Measurements from ENCODE around the gene IRGC.

Gene IRGC

DNA sequence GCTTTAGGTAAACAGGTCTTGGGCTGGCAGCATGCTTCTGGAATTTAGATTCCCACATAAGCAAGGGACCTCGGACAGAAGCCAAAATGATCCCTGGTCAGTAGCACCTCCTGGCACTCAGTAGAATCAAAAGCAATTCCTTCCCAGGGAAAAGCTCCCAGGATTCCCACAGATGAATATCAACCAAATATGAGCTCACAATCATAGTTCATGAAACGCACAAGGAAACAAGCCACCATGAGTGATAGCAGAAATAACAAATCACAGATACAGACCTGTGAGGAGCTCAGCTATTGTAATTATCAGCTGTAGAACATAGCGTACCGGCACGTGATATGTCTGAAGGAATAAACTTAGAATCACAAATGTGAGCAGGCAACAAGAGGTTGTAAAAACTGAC lies 24.1 kb upstream of the IRGC start:
- no peak for DNase-seq

DNA sequence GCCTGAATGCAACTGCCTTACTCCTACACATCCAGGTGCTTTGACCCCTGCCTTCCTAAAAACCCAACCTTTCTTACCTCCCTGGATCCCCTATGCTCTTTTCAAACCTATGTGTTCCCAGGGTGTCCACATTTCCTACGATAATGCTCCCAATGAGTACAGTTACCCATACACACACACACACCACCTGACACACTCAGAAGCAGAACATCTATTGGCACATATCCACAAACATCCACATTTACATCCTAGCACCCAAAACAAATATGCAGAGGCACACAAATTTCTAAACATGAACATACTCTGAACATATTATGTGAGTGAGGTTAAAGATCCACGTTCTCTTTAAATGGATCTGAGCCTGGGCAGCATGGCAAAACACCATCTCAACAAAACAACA lies 23.5 kb upstream of the IRGC start:
- DNase-seq, result no peak

DNA sequence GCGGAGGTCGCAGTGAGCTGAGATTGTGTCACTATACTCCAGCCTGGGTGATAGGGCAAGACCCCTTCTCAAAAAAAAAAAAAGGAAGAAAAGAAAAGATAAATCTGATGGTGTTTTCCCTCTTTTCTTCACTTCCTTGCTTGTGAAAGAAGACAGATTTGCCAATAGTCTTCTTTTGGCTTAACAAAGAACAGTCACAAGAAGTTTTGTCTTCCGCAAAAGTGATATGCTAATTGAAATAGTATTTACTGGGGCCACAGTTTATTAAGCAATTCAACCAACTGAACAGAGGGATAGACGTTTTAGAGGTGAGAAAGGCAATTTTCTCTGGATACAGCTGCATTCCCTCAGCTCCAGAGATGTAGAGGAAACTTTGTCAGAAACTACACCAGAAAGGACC lies 23.0 kb upstream of the IRGC start:
- DNase-seq, result no peak

DNA sequence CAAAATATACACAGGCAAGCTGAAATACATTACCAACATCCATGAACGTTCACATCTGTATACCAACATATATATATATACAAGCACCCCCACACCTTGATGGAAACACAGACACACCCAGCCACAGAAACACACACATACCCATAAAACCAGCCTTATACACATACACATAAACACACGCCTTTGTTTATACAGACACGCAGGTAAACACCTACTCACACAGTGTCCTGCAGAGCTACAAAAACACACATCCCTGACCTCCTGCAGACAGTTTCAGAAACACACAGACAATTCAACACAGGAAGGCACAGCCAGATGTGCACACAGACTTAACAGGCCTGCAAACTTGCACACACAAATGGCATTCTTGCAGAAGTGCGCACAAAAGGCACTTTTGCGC lies 21.3 kb upstream of the IRGC start:
- no peak for DNase-seq

DNA sequence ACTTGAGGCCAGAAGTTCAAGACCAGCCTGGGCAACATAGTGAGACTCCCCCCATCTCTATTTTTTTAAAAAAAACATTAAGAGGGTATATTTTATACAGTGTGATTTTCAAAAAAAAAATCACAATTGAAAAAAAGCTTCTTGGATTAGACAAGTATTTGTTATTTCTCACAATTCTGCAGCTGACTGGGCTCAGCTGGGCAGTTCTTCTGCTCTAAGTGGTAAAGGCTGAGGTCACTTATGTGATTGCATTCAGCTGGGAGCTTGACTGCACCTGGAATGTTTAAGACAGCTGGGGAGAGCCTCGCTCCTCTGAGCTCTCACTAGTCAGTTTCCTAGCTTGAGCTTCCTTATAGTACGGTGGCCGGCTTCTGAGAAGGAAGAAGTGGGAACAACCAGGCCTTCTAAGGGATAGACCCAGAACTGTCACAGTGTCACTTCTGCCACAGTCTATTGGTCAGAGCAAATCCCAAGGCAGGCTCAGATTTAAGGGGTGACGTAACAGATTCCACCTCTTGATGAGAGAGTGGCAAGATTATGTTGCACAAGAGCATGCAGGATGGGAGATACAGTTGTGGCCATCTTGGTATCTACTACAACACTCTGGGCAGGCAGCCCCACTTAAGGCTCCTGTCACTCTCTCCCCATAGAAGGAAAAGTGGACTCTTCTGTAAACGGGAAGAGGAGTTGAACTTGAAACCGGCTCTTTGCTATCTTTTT lies 19.7 kb upstream of the IRGC start:
- DNase-seq, result no peak

DNA sequence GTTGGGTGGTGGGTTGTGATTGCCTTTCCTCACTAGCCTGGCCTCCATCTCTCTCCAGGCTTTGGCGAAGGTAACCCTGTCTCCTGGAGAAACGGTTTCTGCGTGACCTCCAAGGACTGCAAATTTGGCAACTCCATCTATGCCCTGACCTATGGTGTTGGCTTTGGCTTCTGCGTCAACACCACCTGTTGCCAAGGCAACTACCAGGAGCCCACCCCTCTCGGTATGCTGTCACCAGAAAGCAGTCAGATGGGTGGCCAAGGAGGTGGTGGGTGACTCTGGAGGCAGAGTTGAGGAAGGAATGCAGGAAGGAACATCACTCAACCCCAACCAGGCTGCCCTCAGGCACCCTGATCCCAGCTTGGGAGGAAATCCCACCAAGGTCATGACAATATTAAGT lies 18.6 kb upstream of the IRGC start:
- no peak for DNase-seq

DNA sequence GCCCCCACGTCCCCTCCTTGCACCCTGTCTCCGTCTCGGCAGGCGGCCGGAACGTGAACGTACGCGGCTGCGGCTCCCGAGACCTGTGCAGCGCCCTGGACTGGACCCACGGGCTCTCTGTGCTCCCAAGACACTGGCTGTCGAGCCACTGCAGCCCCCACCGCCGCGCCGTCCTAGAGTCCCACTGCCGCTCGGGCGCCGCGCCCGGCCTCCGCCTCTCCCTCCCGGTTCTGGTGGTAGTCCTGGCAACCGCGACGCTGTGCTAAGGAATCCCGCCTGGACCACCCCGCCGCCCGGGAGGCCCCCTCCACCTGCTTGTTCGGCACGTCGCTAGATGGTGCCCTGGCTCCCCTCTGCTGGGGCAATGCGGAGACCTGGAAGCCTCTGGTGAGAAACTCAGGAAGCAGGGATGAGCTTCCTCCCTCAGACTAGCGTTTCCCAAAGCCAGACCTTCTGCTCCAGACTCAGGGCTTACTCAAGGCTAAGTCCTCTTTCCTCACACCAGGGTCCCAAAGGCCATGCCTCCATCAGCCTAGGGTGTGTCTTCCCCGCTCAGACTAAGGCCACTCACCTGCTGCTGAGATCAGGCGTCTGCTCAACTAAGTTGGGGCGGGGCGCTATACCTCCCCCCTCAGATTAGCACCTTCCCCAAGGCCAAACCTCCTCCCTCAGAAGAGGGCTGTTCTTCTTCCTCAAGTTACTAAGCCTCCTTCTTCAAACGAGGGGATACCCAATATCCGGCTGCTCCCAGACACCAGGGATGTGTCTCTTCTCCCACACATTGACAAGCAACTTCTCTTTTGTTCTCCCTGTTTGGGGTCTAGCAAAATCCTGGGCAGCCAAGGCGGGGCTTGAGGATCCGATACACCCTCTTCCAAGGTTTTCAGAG lies 16.1 kb upstream of the IRGC start:
- no peak for DNase-seq

DNA sequence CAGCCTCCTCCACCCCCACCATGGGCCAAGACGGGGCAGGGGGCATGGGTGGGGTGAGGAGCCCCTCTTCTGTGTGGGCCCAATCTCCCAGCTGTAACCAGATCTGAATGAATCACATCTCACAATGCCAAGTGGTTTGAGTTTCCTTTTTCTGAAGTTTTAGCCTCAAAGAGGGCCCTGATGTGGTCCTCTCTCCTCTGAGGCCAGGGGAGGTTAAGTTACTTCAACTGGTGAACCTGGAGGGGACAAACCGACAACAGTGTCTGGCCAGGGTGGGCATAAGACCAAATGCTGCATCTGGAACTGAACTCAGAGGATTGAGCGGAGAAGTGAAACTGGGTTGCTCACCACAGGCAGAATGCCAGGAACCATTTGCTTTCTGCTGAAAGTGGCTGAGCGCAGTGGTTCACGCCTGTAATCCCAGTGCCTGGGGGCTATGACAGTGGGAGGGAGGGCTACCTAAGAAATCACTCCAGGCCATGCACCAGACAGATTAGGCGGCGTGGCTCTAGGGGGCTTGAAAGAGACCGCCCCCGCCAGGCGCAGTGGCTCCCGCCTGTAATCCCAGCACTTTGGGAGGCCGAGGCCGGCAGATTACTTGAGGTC lies 15.4 kb upstream of the IRGC start:
- DNase-seq, result no peak

DNA sequence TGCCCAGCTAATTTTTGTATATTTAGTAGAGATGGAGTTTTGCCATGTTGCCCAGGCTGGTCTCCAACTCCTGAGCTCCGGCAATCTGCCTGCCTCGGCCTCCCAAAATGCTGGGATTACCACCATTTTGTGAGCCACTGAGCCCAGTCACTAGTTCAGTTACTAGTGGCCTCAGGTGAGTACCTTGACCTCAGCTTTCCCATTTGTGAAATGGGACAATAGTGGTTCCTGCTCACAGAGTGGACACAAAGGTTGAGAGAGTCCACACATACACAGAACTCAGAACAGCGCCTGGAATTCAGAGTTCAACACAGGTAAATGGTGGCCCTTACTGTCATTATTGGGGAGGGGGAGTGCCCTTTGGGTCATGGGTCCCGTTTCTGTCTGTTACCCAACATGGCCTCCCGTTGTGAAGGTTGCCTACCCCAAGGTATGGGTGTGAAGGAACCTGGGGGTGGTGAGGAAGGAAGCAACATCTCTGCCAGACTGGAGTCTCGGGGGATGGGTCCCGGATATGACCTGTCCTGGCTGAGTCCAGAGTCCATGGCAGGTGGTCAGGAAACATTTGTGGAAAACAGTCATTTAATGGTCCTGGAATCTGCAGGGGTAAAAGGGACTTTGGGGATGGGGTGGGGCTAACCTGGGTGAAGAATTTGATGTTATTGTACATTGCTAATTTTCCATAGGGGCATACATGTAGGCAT lies 11.7 kb upstream of the IRGC start:
- no peak for DNase-seq

DNA sequence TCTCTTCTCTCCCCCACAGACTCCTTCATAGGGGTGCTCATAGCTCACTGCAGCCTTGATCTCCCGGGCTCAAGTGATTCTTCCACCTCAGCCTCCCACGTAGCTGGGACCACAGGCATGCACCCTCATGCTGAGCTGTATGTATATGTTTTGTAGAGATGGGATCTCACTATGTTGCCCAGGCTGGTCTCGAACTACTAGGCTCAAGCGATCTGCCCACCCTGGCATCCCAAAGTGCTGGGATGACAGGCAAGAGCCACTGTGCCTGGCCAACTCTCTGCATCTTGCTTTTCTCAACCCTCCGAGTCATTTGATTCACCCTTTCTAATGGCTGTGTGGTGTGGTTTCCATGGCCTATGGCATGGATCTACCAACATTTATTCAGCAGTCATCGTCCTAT lies 10.1 kb upstream of the IRGC start:
- DNase-seq, result no peak

DNA sequence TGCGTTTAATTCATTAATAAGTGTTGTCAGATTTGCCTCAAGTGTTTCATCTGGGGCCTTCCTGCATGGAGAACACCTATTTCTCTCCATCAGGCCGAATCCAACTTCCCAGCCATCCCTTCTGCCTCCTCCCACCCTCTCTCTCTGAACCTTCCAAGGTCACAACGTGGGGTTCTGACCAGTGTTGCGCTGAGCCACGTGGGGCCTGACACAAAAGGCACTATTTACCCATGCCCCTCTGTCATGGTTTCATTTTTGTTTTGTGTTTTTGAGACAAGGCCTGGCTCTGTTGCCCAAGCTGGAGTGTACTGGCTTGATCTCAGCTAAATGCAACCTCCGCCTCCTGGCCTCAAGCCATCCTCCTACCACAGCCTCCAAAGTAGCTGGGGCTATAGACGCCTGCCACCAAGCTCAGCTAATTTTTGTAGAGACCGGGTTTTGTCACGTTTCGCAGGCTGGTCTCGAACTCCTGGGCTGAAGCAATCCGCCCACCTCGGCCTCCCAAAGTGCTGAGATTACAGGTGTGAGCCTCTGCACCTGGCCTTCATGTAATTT lies 8.6 kb upstream of the IRGC start:
- DNase-seq, result no peak

DNA sequence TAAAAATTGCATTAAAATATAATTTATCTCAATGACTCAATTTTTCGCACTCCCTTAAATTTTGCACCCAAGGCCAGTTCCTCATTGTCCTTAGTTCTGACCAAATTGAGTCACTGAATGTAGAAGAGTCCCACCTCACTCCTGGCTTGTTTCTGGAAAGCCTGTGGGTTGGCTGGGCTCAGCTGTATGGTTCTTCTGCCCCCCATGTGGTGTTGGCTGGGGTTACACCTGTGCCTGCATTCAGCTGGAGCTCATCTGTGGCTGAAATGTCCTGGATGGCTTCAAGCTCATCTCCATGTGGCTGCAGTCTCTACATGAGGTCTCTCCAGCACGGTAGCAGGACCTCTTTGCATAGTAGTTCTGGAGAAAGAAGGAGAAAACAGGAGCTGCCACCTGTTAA lies 7.2 kb upstream of the IRGC start:
- DNase-seq, result no peak

DNA sequence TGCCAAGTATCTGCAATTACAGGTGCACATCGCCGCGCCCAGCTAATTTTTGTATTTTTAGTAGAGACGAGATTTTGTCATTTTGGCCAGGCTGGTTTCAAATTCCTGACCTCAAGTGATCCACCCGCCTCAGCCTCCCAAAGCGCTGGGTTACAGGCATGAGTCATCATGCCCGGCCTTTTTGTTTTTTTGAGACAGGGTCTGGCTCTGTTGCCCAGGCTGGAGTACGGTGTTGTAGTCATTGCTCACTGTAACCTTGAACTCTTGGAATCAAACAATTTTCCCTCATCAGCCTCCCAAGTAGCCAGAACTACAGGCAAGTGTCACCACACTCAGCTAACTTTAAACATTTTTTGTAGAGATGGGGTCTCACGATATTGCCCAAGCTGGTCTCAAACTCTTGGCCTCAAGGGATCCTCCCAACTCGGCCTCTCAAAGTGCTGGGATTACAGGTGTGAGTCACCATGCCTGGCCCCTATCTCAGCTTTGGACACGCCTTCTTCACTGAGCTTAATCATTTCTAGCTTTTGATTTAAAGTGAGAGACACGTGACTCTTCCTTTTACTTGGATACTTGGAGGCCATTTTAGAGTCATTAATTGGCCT lies 4.0 kb upstream of the IRGC start:
- DNase-seq, result no peak

DNA sequence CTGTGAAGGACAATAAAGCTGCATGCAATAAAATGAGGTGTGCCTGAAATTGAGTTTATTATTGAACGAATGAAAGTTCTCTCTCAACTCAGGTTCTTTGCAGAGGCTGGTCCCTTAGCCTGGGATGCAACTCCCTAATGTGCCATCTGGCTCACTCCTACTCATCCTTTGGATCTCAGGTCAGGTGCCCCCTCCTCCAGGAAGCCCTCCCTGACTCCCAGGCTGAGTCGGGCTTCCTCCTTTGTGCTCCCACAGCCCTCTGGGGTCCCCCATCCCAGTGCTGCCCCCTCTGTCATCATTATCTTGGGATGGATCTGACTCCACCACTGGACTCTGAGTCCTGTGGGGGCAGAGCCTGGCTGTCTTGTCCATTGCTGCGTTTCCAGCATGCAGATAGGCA lies 2.7 kb upstream of the IRGC start:
- no peak for DNase-seq

DNA sequence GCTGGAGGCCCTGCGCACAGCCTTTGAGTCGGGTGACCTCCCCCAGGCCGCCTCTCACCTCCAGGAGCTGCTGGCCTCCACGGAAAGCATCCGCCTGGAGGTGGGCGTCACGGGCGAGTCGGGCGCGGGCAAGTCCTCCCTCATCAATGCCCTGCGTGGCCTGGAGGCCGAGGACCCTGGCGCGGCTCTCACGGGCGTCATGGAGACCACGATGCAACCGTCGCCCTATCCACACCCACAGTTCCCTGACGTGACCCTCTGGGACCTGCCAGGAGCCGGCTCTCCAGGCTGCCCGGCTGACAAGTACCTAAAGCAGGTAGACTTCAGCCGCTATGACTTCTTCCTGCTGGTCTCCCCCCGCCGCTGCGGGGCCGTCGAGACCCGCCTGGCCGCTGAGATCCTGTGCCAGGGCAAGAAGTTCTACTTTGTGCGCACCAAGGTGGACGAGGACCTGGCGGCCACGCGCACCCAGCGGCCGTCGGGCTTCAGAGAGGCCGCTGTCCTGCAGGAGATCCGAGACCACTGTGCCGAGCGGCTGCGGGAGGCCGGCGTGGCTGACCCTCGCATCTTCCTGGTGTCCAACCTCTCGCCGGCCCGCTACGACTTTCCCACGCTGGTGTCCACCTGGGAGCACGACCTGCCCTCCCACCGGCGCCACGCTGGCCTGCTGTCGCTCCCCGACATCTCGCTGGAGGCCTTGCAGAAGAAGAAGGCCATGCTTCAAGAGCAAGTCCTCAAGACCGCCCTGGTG lies 2.9 kb downstream of the IRGC start:
- no peak for DNase-seq

DNA sequence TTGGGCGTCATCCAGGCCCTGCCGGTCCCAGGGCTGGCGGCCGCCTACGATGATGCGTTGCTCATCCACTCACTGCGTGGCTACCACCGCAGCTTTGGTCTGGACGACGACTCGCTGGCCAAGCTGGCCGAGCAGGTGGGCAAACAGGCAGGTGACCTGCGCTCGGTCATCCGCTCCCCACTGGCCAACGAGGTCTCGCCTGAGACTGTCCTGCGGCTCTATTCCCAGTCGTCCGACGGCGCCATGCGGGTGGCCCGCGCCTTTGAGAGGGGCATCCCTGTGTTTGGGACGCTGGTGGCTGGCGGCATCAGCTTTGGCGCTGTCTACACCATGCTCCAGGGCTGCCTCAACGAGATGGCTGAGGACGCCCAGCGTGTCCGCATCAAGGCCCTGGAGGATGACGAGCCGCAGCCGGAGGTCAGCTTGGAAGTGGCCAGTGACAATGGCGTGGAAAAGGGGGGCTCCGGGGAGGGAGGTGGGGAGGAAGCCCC lies 3.5 kb downstream of the IRGC start:
- no peak for DNase-seq

DNA sequence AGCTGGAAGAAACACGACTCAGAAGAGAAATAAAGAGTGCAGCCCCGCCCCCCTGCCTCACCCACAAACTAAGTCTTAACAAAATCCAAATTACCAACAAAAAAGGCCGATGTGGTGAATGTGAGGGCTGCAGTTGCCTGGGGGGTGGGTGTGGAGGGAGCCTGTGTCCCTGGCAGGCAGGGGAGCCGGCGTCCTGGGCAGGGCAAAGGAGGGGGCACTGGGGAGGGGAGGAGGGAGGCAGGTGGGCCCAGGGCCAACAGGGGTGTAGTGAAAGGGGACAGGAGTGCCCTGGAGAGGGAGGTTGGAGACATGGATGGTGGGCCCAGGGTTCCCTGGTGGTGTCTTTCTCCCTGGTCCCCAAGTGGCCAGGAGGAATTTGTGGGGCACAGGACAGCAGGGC lies 4.0 kb downstream of the IRGC start:
- DNase-seq, result no peak

DNA sequence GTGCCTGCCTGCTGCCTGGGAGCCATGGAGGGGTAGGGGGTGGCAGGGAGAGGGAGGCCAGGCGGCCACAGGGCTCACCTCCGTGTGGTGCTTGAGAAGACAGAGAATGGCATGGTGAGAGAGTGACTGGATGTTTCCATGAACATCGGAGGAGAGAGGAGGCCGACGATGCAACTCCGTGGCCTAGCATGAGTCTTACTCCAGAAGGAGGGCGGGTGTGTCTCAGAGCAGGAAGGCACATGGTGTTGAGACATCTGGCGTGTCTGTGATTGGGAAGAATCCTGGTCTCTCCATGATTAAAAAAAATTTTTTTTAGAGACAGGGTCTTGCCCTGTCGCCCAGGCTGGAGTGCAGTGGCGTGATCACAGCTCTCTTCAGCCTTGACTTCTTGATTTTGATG lies 5.1 kb downstream of the IRGC start:
- DNase-seq, result no peak

DNA sequence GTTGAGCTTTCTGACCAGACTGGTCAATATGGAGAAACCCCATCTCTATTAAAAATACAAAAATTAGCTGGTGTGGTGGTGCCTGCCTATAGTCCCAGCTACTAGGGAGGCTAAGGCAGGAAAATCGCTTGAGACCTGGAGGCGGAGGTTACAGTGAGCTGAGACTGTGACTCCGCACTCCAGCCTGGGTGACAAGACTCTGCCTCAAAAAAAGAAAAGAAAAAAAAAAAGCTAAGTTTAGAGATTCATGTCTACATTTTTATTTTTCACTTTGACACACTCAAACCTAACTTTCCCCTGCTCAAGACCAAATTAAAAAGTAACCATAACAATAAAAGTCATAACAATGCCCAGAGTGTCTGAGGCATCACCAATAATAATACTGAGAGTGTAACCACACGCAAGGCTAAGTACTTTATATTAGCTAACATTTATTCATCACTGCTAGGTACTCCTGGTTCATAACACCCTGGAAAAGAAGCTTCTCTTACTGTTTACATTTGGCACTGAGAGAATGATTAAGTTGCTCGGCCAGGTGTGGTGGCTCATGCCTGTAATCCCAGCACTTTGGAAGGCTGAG lies 5.7 kb downstream of the IRGC start:
- no peak for DNase-seq

DNA sequence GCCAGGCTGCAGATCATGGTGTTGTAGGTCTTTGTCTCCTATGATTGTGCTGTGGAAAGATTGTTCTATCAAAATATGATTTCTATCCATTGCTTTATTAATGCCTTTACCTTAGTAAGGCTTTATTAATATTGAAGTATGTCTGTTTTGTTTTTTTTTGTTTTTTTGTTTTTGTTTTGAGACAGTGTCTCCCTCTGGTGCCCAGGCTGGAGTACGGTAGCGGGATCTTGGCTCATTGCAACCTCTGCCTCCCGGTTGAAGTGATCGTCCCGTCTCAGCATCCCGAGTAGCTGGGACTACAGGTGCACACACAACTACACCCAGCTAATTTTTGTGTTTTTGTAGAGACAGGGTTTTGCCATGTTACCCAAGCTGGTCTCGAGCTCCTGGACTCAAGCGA lies 7.7 kb downstream of the IRGC start:
- DNase-seq, result no peak

DNA sequence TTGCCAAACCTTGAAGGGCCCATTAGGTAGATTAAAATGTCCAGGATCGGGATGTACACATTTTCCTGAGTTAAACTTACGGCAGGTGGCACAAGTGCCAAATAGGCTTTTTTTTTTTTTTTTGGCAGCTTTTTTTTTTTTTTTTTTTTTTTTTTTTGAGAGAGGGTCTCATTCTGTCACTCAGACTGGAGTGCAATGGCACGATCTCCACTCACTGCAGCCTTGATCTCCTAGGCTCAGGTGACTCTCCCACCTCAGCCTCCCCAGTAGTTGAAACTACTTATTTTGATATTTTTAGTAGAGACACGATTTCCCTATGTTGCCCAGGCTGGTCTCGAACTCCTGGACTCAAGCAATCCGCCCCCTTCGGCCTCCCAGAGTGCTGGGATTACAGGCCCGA lies 9.0 kb downstream of the IRGC start:
- DNase-seq, result no peak
